ENCODE results near the gene NKPD1.

Gene NKPD1

GRCh38 chr19:45173816-45174215 lies 13.0 kb upstream of the NKPD1 start:
- DNase-seq, result no peak

DNA sequence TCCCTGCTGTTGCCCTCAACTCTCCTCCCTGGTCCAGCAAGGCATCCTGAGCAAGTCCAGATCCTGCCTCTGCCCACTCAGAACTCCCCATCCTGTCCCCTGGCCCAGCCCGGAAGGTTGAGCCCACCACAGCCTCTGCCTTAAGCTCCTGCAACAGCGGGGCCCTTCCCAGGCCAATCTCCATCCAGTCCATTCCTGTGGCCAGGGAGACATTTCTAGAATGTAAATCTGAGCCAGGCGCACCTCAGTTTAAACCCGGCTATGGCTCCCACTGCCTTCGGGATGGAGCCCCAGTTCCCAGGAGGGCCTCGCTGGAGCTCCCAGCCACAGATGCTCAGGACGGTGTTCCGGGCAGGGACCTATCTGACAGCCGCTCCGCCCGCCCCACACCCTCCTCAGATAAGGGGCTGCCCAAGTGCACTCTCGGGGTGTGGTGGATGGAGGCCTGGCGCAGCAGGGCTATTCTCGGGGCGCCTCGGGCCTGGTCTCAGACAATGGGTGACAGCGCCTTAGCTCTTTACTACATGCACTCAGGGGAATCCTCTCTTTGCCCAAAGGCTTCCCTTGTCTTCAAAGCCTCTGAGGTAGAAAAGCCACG lies 11.9 kb upstream of the NKPD1 start:
- no peak for DNase-seq

- DNase-seq, result no peak
Measured at GRCh38 chr19:45172173-45172572, 11.4 kb upstream of the NKPD1 start.

DNA sequence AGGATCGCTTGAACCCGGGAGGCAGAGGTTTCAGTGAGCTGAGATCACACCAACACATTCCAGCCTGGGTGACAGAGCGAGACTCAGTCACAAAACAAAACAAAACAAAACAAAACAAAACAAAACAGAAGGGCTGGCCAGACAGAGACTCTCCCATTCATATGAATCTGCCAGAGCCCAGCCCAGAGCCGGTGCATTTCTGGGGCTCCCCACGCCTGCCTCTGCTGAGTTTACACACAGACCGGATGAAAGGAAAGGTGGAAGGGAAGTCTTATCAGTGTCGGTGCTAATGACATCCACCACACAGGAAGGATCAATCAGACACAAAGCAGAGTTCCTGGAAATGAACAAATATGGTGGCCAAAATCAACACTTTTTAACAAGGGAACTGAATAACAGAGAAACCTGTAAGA lies 10.4 kb upstream of the NKPD1 start:
- DNase-seq, result no peak

DNA sequence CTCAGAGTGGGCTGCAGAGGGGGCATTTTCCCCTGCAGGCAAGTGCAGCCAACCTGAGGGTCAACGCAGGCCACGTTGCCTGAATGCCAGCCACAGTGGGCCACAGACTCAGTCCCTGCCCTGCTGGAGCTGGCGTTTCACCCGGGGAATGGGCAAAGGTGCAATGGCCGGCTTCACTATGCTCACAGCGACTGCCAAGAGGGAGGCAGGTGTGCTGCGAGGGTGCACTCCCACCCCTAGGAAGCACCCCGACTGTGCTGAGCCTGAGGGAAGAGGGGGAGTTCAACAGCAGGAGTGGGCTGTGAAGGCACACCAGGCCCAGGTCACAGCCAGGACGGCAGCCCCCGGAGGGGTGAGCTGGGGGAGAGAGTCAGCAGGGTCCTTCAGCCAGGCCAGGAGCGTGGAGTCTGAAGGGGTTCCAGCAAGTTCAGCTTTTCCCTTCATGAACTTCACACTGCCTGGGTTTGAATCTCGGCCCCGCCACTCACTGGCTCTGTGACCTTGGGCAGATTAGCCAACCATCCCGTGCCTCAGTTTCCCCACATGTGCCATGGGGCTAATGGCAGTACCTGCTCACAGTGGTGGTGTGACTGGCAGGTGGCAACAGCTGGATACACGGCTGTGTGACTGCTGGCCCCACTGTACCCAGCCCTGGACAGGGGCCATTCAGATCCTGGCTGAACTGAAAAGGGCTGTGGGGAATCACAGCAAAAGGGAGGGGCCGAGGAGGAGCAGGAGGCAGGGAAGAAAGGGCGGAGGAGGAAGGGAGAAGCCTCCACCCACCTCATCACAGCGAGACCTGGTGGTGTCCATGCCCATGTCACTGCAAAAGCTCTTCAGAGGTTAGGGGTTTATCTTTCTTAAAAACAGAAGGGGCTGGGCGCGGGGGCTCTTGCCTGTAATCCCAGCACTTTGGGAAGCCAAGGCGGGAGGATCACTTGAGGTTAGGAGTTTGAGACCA lies 9.6 kb upstream of the NKPD1 start:
- no peak for DNase-seq

DNA sequence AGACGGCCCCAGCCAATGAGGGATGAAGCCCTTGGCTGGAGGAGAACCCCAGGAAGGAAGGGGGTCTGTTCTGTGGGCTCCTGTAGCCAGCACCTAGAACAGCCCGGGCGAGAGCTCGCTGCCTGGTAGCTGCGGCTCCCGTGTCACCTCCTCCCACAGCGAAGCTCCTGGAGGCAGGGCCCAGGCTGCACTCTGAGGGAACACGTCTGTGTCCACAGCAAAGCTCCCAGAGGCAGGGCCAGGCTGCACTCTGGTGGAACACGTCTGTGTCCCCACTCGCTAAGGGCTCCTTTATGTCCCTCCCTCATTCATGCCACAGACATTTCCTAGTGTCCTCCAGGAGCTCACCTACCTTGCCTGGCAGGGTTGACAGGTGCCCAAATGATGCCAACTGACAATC lies 8.8 kb upstream of the NKPD1 start:
- no peak for DNase-seq

GRCh38 chr19:45168767-45169351 lies 8.1 kb upstream of the NKPD1 start:
- DNase-seq, result no peak

GRCh38 chr19:45166723-45167252 lies 6.0 kb upstream of the NKPD1 start:
- DNase-seq, result no peak

DNA sequence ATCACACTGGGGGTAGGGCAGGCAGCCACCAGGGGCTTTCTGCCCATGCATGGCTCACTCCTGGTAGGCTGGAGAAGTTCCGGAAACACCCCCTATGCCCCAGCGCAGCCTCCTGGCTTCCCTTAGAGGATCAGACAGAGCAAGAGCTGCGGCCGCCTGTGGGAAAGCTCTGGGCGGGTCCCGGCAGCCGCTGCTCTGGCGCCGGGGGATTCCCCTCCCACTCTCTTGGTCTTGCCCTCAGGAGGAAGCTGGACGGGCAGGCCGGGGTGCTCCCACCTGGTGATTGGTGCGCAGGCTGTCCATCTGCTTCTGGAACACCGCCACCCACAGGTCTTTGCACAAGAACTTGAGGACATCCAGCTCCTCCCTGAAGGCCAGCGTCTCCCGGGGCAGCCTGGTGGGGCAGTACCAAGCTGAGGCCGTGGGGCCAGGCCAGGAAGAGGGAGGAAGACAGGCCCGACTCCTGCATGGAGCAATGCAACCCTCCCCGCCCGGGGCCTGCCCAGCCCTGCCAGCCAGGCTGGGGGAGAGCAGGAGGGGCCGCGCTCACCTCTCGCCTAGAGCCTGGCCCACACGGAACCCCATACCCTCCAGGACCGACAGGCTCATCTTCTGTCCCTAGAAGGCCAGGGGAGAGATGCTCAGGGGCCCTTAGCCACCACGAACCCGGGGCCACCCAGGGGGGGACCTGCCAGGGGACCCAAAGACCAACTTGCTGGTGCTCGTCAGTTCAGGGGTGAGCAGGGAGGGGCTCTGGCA lies 4.0 kb upstream of the NKPD1 start:
- DNase-seq, result no peak

DNA sequence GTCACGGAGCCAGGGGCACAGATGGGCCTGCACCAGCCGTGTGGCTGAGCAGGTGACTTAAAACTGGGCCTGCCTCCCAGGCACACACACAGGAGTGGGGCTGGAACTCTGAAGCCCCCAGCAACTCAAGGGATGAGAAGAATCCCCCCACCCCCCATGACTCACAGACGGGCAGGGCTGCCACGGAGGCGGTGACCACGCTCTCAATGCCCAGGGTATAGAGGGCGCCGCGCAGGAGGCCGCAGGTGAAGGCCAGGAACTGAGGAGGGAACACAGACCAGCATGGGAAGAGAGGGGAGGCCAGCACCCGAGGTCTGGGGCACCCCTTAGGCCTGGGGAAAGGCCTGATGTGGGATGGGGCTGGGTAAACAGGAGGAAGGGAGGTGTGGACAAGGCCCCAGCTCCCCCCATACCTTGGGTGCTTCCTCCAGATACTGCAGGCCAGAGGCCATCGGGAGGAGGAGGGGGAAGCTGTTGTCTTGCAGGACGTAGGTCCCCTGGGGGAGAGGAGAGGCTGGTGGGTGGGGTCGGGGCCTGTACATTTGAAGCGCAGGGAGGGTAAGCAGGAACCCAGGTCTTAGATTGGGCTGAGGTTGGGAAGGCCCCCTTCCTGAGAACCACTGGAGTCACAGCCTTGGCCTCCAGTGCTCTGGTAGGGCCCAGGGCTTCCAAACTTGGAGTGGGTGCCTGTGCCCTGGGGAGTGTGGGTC lies 3.1 kb upstream of the NKPD1 start:
- no peak for DNase-seq

DNA sequence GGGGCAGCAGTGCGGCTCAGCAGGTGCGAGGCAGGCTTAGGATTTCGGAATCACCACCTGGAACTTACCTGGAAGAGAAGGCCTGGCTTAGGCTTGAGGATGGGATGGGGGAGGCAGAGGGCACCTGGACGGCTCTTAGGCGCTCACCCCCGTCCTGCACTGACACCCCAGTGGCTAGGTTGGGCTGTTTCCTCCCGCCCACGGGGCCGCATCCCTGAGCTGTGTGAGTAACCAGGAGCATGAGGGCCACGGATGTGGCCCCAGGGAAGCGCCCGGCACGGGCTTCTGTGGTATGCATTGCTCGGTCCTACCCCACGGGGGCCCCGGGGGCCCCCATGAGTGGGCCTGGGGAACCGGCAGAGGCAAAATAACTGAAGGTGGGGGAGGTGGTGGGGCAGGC lies 2.4 kb upstream of the NKPD1 start:
- no peak for DNase-seq

- DNase-seq, result peak; percentile 26
Measured at GRCh38 chr19:45162608-45163143, 1.9 kb upstream of the NKPD1 start.

GRCh38 chr19:45161738-45162607 lies 1.2 kb upstream of the NKPD1 start:
- DNase-seq, result no peak

DNA sequence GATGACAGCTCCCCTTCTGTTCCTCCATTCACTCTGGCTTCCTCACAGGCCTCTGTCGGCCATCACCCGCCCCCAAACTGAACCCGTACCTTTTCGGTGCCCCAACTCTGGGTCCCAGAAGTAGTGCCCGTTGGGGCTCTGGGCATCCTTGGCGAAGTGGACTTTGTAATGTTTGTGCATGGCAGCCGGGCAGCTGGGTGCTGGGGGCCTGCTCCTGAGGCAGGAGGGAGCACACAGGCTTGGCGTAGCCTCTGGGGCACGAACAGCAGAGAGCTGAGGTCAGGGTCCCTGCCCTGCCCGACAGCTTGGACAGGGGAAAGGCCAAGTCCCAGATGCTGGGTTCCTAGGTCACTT lies 834 bp downstream of the NKPD1 start:
- DNase-seq, result no peak

DNA sequence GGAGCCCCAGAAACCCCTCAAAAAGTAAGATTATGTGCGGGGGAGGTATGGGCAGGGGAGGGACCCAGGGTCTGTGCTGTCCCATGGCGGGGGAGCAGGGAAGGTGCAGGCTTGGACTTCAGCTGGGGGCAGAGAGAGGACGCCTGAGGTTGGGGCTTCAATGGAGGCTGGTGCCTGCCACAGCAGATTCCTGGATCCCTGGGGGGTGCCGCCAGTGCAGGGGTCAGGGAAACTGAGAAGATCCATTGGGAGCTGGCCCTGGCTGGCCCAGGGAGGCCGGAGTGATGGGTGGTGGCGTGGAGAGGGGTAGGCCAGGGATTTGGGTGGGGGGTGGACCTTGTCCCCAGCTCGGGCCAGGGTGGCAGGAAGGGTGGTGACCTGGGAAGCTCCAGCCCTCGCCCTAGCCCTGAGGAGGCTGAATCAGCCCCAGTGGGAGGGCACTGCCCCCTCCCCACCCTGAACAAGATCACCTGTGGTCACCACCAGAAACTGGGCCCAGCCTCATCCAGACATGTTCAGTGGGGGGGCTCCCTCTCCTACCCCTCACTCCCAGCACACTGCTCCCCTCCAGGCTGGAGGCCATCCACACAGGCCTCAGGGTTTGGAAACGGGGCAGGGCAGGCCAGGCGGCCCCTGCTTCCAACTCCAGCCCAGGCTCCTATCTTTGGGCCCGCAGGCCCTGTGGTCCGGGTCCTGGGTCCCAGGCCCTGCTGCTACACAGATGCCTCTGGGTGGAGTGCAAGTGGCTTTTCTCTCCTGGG lies 1.4 kb downstream of the NKPD1 start:
- DNase-seq, result no peak

GRCh38 chr19:45158503-45159209 lies 2.1 kb downstream of the NKPD1 start:
- DNase-seq, result no peak

GRCh38 chr19:45156751-45157150 lies 4.0 kb downstream of the NKPD1 start:
- no peak for DNase-seq

GRCh38 chr19:45156011-45156630 lies 4.7 kb downstream of the NKPD1 start:
- no peak for DNase-seq

Measured in DMS79 treated with DMSO at 0.1 percent for 48 hours (cell line).